Measurements from ENCODE around the gene CDC34. TPM values are rescaled to one million over a fixed set of nuclear protein-coding genes. Genes with fewer than 3 reads are reported as not detected.

CDC34 gene
- total RNA-seq, 2 experiments from 2014 or later = 36.7 to 41.5 TPM

DNA sequence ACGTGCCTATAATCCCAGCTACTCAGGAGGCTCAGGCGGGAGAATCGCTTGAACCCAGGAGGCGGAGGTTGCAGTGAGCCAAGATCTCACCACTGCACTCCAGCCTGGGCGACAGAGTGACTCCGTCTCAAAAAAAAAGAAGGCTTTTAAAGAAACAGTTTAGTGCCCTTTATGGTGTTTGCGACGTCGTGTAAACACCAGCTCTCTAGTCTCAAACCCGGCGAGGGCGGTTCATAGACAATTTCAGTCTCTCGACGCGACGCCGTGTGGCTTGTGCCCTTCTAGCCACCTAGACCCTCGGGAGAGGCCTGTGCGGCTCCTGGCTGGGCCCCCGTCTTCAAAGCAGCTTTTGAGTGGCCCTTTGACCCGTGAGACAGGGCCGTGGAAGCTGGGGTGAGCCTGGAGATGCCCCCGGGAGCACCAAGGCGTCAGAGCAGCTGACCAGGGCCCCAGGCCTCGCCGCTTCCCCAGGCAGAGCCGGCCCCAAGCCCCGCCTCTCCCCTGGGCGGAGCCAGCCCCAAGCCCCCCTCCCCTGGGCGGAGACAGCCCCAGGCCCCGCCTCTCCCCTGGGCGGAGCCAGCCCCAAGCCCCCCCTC is 40.3 kb upstream of the CDC34 start:
- H3K27ac Mint-ChIP-seq = no peak overlapping the region
- H3K27me3 Mint-ChIP-seq = peaks cover 3% of the 10 kb centered on the region
- intact Hi-C loops (cut with DNase I, micrococcal nuclease) = no loop called here
- no peaks in the 10 kb centered on the region for H3K9me3 Mint-ChIP-seq (ENCODE audit: low read depth)
- CTCF ChIA-PET = interaction anchor here (1.5 to 2.1 kb wide), 2 partner anchors 15 to 19 kb away, joined by 5 to 8 read pairs; partner anchors contain the start of gene TPGS1
- no peaks in the 10 kb centered on the region for H3K36me3 Mint-ChIP-seq (ENCODE audit: low read depth)
- H3K4me3 Mint-ChIP-seq = no peak overlapping the region
- ATAC-seq (no peak), DNase-seq (peak; percentile 63)
- H3K4me1 Mint-ChIP-seq = peaks cover 2% of the 10 kb centered on the region
- POLR2A ChIA-PET = no interaction called here

DNA sequence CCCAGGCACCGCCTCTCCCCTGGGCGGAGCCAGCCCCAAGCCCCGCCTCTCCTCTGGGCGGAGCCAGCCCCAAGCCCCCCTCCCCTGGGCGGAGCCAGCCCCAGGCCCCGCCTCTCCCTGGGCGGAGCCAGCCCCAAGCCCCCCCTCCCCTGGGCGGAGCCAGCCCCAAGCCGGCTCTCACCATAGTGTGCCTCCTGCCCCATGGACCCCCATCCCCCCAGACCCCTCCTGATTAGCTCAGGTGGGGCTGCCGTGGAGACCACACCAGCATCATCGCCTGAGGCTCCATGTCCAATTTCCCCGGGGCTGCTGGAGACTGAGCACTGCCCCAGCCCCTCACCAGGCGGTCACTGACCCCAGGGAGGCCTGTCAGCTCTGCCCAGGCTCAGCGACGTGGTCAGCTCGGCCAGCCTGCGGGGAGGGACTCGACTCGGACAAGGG is 39.4 kb upstream of the CDC34 start:
- Mint-ChIP-seq H3K4me3 (no peak overlapping the region), H3K27ac (no peak overlapping the region), H3K27me3 (peaks cover 2% of the 10 kb centered on the region), H3K9me3 (ENCODE audit: low read depth) (no peaks in the 10 kb centered on the region), H3K36me3 (ENCODE audit: low read depth) (no peaks in the 10 kb centered on the region), H3K4me1 (peaks cover 2% of the 10 kb centered on the region)
- intact Hi-C loops (cut with DNase I, micrococcal nuclease) = no loop called here
- ChIA-PET CTCF (interaction anchor here (1.4 to 2.1 kb wide), 2 partner anchors 15 to 18 kb away, joined by 6 to 8 read pairs; partner anchors contain the start of gene TPGS1), POLR2A (no interaction called here)
- ATAC-seq = no peak
- peak; percentile 78 for DNase-seq

DNA sequence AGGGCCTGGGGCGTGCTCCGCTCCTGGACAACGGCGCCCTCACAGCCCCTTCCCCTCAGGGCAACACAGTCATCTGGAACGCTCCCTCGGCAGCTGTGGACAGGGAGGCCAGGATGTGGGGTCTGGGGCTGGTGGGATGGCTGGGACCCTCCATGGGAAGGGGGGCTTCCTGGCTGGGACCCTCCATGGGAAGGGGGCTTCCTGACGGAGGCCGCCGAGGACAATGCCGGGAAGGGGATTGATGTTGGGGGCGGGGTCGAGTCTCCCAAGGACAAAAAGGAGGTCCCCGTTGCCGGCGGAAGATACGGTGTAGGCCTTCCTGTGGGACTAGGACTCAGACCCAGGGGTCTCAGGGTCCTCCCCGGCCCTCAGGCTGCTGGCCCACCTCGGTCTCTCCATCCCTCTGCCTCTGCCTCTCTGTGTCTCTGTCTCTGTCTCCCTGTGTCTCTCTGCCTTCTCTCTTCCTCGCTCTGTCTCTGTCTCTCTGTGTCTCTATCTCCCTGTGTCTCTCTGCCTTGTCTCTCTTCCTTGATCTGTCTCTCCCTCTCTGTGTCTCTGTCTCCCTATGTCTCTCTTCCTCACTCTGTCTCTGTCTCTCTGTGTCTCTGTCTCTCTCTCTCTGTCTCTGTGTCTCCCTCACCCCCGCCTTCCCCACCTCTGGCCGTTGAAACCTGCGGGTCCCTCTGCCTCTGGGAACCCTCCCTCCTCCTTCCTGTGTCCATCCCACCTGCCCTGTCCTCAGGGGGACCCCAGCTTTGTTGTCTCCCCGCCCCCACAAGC is 38.0 kb upstream of the CDC34 start:
- ATAC-seq (no peak), DNase-seq (no peak)
- no peaks in the 10 kb centered on the region for H3K36me3 Mint-ChIP-seq (ENCODE audit: low read depth)
- ChIA-PET CTCF (interaction anchor here (0.7 to 3.1 kb wide), 3 partner anchors 13 to 17 kb away, joined by 3 to 14 read pairs (median 6); no protein-coding TSS in a partner anchor), POLR2A (no interaction called here)
- no peaks in the 10 kb centered on the region for H3K9me3 Mint-ChIP-seq (ENCODE audit: low read depth)
- H3K27ac Mint-ChIP-seq = no peak overlapping the region
- intact Hi-C loops (cut with DNase I, micrococcal nuclease) = no loop called here
- no peaks in the 10 kb centered on the region for H3K4me1 Mint-ChIP-seq
- H3K27me3 Mint-ChIP-seq = peaks cover 7% of the 10 kb centered on the region
- peak overlapping the region; percentile 2 for H3K4me3 Mint-ChIP-seq

DNA sequence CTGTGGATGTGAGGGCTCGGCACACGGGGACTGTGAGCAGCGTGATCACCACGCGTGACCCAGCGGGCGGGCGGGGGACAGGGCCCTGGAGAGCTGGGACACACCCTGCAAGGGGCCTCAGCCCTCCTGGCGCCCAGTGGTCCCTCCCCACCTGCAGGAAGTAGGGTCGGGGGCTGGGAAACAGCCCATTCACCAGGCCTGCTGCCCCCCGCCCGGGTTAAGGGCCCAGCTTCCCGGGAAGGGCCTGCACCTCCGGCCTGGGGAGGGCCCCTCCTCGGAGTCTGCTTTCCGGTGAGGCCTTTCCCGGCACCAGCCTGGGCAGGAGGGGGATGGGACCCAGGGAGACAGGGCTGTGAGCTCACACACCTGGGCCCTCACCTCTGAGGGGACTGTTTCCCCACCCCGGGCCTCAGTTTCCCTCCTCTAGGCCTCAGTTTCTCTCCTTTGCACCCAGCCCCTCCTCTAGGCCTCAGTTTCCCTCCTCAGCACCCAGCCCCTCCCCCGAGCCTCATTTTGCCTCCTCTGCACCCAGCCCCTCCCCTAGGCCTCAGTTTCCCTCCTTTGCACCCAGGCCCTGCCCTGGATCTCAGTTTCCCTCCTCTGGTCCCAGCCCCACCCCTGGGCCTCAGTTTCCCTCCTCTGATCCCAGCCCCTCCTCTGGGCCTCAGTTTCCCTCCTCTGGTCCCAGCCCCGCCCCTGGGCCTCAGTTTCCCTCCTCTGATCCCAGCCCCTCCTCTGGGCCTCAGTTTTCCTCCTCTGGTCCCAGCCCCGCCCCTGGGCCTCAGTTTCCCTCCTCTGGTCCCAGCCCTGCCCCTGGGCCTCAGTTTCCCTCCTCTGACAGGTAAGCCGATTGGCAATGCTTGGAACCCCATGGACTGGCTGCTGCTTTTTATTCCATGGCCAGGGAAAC is 37.1 kb upstream of the CDC34 start:
- Mint-ChIP-seq H3K9me3 (ENCODE audit: low read depth) (no peaks in the 10 kb centered on the region), H3K4me3 (no peak overlapping the region), H3K4me1 (peaks cover 2% of the 10 kb centered on the region), H3K36me3 (ENCODE audit: low read depth) (no peaks in the 10 kb centered on the region), H3K27ac (no peak overlapping the region), H3K27me3 (peaks cover 12% of the 10 kb centered on the region)
- CTCF ChIA-PET = interaction anchor here (2.2 to 3.1 kb wide), 2 partner anchors 12 to 17 kb away, joined by 14 to 18 read pairs; partner anchors contain the start of gene TPGS1
- ATAC-seq (no peak), DNase-seq (no peak)
- POLR2A ChIA-PET = no interaction called here
- intact Hi-C loops (cut with DNase I, micrococcal nuclease) = no loop called here

DNA sequence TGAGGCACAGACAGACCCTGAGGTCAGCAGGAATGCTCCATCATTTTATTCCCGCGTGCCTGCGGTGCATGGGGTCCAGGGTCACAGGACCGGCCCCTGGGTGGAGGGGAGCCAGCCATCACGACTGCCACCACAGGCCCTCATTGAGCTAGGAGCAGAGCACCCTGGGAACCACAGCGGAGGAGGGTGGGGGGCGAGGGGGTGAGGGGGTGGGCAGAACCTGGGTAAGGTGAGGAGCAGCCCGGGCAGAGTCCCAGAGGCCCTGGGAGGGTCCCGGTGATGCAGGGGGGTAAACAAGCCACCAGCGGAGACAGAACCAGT is 36.5 kb upstream of the CDC34 start:
- no peak overlapping the region for H3K4me3 Mint-ChIP-seq
- intact Hi-C loops (cut with DNase I, micrococcal nuclease) = no loop called here
- DNase-seq (no peak), ATAC-seq (no peak)
- H3K27me3 Mint-ChIP-seq = peaks cover 13% of the 10 kb centered on the region
- ChIA-PET POLR2A (interaction anchor here (1.2 kb wide), 1 partner anchor 11 kb away, joined by 4 read pairs; no protein-coding TSS in a partner anchor), CTCF (interaction anchor here (0.7 to 3.1 kb wide), 5 partner anchors 9 to 117 kb away, joined by 3 to 18 read pairs (median 7); partner anchors contain the start of gene TPGS1)
- peaks cover 2% of the 10 kb centered on the region for H3K4me1 Mint-ChIP-seq
- no peaks in the 10 kb centered on the region for H3K36me3 Mint-ChIP-seq (ENCODE audit: low read depth)
- no peak overlapping the region for H3K27ac Mint-ChIP-seq
- no peaks in the 10 kb centered on the region for H3K9me3 Mint-ChIP-seq (ENCODE audit: low read depth)

DNA sequence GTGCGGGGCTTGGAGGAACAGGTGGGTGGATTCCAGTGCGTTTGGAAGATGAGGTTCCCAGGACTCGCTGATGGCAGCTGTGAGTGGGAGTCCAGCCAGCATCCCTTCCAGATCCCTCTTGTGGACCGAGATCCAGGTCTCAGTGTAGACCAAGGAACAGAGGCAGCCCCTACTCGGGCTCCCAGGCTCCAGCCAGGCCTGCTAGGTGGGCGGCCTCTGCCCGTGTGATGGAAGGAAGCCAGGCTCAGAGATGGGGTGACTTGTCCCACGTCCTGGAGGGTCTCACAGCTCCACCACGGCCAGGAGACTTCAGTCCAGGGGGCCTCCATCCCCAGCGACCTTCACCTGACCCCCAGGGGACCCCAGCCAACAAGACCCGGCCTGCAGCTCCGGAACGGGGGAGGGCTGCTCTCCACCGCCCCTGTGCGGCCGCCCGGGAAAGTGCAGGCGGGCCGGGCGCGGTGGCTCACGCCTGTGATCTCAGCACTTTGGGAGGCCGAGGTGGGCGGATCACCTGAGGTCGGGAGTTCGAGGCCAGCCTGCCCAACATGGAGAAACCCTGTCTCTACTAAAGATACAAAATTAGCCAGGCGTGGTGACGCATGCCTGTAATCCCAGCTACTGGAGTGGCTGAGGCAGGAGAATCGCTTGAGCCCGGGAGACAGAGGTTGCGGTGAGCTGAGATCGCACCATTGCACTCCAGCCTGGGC is 36.0 kb upstream of the CDC34 start:
- Mint-ChIP-seq H3K9me3 (ENCODE audit: low read depth) (no peaks in the 10 kb centered on the region), H3K27me3 (peaks cover 13% of the 10 kb centered on the region), H3K4me3 (no peak overlapping the region), H3K36me3 (ENCODE audit: low read depth) (no peaks in the 10 kb centered on the region), H3K27ac (no peak overlapping the region), H3K4me1 (peaks cover 2% of the 10 kb centered on the region)
- ChIA-PET CTCF (interaction anchor here (0.7 to 3.1 kb wide), 5 partner anchors 9 to 118 kb away, joined by 3 to 18 read pairs (median 7); partner anchors contain the start of gene TPGS1), POLR2A (interaction anchor here (1.2 kb wide), 1 partner anchor 11 kb away, joined by 4 read pairs; no protein-coding TSS in a partner anchor)
- ATAC-seq (peak; percentile 36), DNase-seq (peak; percentile 77)
- intact Hi-C loops (cut with DNase I, micrococcal nuclease) = no loop called here

DNA sequence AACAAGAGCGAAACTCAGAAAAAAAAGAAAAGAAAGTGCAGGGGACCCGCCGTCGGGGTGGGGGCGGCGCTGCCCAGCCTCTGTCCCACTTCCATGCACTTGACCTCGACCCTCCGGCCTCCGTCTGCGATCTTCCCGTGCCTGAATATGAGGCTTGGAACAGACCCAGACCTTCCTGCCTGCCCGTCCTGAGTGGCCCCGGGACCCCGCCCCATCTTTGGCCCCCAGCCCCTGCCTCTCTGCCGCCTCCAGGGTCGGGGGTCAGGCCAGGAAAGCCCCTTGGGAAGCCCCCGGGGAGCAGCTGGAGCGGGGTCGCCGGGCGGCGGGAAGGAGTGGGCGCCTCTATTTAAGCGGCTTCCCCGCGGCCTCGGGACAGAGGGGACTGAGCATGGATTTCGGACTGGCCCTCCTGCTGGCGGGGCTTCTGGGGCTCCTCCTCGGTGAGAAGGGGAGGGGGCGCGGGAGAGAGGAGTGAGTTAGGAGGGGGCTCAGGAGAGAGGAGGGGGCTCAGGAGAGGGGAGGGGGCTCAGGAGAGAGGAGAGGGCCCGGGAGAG is 35.4 kb upstream of the CDC34 start, which contains the start of gene MADCAM1:
Gene MADCAM1 (plus strand): TSS at position 375 of the 554 bp plus-strand sequence. CDS start 14 bp downstream, at position 389.
- ATAC-seq = no peak
- intact Hi-C loops (cut with DNase I, micrococcal nuclease) = no loop called here
- CTCF ChIA-PET = interaction anchor here (1.0 to 3.1 kb wide), 3 partner anchors 8 to 15 kb away, joined by 7 to 18 read pairs (median 14); partner anchors contain the start of gene TPGS1
- peaks cover 2% of the 10 kb centered on the region for H3K4me1 Mint-ChIP-seq
- H3K4me3 Mint-ChIP-seq = no peak within 1 kb of the TSS
- POLR2A ChIA-PET = interaction anchor here (1.2 kb wide), 1 partner anchor 10 kb away, joined by 4 read pairs; no protein-coding TSS in a partner anchor
- no peak for DNase-seq
- no peaks in the 10 kb centered on the region for H3K9me3 Mint-ChIP-seq (ENCODE audit: low read depth)
- H3K36me3 Mint-ChIP-seq (ENCODE audit: low read depth) = no peaks in the 10 kb centered on the region
- H3K27ac Mint-ChIP-seq = no peak within 1 kb of the TSS
- peaks cover 13% of the 10 kb centered on the region for H3K27me3 Mint-ChIP-seq

DNA sequence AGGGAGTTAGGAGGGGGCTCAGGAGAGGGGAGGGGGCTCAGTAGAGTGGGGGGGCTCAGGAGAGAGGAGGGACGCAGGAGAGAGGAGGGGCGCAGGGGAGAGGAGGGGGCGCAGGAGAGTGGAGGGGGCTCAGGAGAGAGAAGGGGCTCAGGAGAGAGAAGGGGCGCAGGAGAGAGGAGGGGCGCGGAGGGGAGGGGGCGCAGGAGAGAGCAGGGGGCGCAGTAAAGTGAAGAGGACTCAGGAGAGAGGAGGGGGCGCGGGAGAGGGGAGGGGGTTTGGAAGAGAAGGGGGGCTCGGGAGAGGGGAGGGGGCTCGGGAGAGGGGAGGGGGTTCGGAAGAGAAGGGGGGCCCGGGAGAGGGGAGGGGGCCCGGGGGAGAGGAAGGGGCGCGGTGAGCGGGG is 34.6 kb upstream of the CDC34 start:
- intact Hi-C loops (cut with DNase I, micrococcal nuclease) = no loop called here
- POLR2A ChIA-PET = no interaction called here
- no peaks in the 10 kb centered on the region for H3K9me3 Mint-ChIP-seq (ENCODE audit: low read depth)
- peaks cover 13% of the 10 kb centered on the region for H3K27me3 Mint-ChIP-seq
- peaks cover 2% of the 10 kb centered on the region for H3K4me1 Mint-ChIP-seq
- CTCF ChIA-PET = no interaction called here
- no peak overlapping the region for H3K27ac Mint-ChIP-seq
- no peak overlapping the region for H3K4me3 Mint-ChIP-seq
- DNase-seq (no peak), ATAC-seq (no peak)
- no peaks in the 10 kb centered on the region for H3K36me3 Mint-ChIP-seq (ENCODE audit: low read depth)

DNA sequence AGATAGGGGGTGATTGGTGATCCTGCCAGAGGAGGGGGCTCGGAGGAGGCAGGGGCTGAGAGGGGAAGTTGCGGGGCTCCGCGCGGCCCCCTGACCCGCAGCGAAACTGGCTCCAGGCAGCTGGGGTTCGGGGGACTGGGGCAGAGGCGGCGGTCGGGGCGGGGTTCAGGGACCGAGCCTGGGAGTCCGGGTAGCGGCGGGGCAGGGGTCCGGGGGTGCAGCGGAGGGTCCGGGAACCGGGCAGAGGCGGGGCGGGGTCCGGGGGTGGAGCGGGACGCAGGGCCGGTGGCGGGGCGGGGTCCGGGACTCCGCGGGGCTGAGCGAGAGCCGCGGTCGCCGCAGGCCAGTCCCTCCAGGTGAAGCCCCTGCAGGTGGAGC is 34.1 kb upstream of the CDC34 start:
- peaks cover 13% of the 10 kb centered on the region for H3K27me3 Mint-ChIP-seq
- CTCF ChIA-PET = interaction anchor here (1.3 kb wide), 1 partner anchor 13 kb away, joined by 7 read pairs; no protein-coding TSS in a partner anchor
- ATAC-seq = no peak

DNA sequence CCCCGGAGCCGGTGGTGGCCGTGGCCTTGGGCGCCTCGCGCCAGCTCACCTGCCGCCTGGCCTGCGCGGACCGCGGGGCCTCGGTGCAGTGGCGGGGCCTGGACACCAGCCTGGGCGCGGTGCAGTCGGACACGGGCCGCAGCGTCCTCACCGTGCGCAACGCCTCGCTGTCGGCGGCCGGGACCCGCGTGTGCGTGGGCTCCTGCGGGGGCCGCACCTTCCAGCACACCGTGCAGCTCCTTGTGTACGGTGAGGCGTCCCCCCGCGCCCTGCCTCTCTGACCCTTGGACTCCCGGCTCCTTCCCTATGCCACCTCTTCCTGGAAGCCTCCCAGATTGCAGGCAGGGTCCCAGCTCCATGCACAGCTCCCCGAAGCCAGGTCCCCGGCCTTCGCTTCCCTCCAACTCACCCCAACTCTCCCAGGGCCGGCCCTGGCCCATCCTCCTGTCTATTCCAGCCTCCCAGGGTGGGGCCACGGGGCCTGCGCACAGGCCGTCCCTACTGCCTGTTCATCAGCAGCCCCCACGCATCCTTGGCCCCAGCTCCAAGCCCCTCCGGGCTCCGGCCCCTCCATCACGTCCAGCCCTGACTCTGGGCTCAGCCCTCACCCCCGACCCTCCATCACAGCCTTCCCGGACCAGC is 33.6 kb upstream of the CDC34 start:
- intact Hi-C loops (cut with DNase I, micrococcal nuclease) = no loop called here
- ChIA-PET POLR2A (interaction anchor here (0.9 kb wide), 1 partner anchor 9 kb away, joined by 4 read pairs; no protein-coding TSS in a partner anchor), CTCF (interaction anchor here (1.3 kb wide), 1 partner anchor 13 kb away, joined by 7 read pairs; no protein-coding TSS in a partner anchor)
- no peak overlapping the region for H3K27ac Mint-ChIP-seq
- no peaks in the 10 kb centered on the region for H3K9me3 Mint-ChIP-seq (ENCODE audit: low read depth)
- ATAC-seq (no peak), DNase-seq (no peak)
- peaks cover 8% of the 10 kb centered on the region for H3K4me1 Mint-ChIP-seq
- peaks cover 13% of the 10 kb centered on the region for H3K27me3 Mint-ChIP-seq
- H3K4me3 Mint-ChIP-seq = no peak overlapping the region
- H3K36me3 Mint-ChIP-seq (ENCODE audit: low read depth) = no peaks in the 10 kb centered on the region

More for the DNA sequence above, 34.1 kb upstream of the CDC34 start:
- Mint-ChIP-seq H3K4me3 (no peak overlapping the region), H3K27ac (no peak overlapping the region), H3K9me3 (ENCODE audit: low read depth) (no peaks in the 10 kb centered on the region), H3K36me3 (ENCODE audit: low read depth) (no peaks in the 10 kb centered on the region), H3K4me1 (peaks cover 3% of the 10 kb centered on the region)
- intact Hi-C loops (cut with DNase I, micrococcal nuclease) = no loop called here
- DNase-seq = no peak
- POLR2A ChIA-PET = interaction anchor here (0.9 kb wide), 1 partner anchor 9 kb away, joined by 4 read pairs; no protein-coding TSS in a partner anchor
